CD4-positive, alpha-beta T cell treated with Interleukin-15 for 4 hours (primary cell): ENCODE data around the gene ITGA8.
"Not testable (repeated sequence)": the region's sequence is repeated elsewhere in the genome, so short reads cannot be mapped to it uniquely, and the experiment has no call there.

Experiments
- DNase-seq: peaks from one replicate; pipeline ENCODE4 v3.0.0-alpha.2; 2020; ENCODE audit warnings: low spot score

ITGA8 gene

DNA sequence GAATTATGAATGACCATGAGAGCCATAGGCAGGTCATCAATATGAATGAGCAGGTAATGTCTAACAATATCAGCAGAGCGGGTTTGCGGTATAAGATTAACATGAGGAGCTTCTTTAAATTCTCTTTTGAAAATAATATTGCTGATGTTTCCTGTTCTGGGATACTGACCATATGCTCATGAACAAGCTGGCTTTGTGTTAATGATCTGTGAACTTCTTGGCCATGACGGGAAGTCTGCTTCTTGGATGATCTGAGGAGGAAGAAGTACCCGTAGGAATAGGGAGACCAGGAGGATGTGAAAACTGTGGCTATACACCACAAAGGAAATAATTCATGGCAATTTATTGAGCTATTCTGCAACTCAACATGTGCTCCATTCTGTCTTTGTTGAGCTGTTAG is 38.6 kb downstream of the ITGA8 start:
- no peak for DNase-seq

DNA sequence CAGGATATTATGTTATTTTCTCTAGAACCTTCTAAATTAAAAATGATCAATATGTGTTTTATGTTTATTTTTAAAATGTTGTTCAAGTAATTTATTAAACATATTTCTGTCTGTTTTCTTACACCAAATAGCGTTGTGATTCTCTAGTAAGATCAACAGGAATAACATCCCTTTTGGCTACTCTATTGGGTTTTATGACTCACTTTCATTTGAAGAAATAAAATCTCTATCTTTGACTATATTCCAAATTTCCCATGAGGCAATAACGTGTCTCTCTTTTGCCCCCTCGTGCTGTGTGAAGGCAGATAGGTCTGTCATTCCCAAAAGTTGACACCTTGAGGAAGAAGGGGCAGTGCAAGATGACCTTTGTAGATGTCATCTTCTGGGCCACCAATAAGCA is 40.9 kb downstream of the ITGA8 start:
- DNase-seq, result no peak

DNA sequence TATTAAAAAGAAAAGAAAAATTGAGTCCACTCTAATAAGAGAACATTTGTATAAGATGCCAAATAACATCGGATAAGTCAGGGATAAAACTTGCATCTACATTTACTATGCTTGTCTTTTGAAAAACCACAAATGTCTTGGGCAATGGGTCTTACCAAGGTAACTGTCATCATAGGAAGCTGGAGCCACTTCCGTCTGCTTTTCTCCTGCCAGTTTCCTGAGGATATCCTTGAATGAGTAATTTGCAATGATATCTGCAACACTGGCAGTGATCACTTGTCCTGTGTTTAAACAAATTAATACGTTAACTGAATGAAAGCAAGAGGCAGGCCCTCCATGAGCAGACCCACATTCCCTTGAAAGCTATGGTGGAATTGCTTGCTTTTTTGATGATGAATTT is 47.3 kb downstream of the ITGA8 start:
- no peak for DNase-seq

DNA sequence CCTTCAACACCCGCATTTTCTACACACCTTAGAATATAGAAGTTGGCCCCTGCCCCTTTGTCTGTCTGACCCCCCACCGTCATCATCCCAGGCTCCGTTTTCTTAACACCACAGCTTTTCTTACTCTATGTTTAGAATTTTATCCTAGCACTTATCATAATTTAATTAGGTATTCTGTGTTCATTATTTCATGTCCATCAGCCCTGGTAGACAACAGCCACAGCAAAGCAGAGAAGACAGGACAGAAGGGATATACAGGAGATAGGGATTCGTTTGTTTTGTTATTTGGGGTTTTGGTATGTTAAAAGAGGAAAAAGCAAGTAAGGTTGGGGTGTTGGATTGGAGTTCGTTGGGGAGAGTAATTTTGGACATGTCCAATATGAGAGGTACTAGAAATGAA is 48.8 kb downstream of the ITGA8 start:
- DNase-seq, result no peak

DNA sequence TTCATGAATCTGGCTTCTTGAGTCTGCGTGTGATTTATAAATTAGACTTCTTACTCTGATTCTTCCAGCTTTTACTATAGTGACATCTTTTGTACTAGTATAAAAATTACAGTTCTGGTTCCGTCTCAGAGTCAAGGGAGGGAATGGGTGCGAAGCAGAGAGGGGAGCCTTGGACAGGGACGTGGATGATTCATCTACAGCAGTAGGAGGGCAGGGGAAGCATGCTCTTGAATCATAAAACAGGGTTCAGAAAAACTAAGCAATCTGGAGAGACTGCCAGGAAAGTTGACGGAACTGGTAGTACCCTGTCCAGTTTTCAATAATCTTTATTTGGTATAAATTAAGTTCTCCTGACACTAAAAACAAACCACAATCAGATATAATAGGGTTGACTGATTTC is 58.1 kb downstream of the ITGA8 start:
- no peak for DNase-seq

DNA sequence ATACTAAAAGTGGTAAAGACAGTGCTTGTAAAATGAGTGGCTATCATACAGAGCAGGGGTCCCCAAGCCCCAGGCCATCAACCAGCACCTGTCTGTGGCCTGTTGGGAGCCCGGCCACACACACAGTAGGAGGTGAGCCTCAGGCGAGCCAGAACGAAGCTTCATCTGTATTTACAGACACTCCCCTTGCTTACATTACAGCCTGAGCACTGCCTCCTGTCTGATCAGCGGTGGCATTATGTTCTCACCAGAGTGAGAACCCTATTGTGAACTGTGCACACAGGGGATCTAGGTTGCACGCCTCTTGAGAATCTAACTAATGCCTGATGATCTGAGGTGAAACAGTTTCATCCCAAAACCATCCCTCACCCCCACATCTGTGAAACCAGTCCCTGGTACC is 58.7 kb downstream of the ITGA8 start:
- no peak for DNase-seq

DNA sequence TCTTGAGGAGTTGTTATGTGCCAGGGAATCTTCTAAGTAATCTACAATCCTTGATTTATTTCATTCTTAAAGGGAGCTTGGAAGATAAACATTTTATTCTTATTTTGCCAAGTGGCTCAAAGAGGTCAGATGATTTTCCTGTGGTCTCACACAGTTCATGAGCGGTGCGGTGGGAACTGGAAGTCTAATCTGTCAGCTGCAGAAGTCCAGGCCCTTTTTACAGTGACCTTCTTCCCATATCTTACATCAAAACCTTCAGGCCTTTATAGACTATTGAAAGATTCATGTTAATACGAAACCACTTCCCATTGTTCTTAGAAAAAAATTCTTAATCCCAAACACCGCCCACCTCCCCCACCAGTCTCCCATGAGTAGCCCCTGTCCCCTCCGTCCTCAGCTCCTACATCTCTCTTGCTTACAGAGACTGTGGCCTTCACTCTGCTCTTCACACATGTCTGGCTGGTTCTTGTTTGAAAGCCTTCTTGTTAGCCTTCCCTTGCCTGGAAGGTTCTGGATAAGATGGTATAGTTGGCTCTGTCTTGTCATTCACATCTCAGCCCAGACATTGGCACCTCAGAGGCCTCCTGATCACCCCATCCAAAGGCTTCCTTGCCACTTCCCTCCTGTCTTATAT is 61.5 kb downstream of the ITGA8 start:
- DNase-seq, result no peak

DNA sequence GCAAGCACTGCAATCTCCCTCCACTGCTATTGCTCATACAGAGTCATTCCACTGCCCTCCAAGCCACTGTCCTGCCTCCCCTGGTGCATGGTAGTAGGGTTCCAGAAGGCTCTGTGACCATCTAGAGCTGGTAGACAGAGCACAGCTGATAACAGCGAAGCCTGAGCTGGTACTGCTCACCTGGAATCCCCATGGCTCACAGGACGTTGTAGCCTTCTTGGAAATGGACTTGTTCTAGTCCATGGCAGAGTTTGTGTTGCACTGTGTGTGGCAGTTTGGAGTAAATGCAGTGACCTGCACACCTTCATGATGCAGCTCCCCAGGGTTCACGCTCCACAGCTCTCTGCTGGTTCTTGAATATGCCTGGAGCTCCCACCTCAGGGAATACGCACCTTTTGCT is 67.0 kb downstream of the ITGA8 start:
- DNase-seq, result no peak

DNA sequence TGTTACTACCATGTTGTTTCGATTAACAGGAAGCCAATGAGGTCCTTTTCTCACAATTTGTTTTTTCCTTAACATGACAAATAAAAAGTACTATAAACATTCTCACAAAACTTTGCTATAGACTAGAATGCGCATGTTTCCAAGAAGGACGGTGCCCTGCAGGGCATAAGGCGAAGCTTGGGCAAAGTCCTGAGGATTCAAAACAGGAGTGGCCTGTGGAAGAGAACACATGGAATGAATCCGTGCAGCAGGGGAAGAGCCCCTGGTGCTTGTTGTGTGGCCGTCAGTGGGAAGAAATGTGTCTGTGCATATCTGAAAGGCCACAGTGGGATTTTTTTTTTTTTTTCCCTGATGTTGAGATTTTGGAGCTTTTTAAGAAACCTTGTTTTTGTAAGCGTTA is 67.6 kb downstream of the ITGA8 start:
- DNase-seq, result no peak

DNA sequence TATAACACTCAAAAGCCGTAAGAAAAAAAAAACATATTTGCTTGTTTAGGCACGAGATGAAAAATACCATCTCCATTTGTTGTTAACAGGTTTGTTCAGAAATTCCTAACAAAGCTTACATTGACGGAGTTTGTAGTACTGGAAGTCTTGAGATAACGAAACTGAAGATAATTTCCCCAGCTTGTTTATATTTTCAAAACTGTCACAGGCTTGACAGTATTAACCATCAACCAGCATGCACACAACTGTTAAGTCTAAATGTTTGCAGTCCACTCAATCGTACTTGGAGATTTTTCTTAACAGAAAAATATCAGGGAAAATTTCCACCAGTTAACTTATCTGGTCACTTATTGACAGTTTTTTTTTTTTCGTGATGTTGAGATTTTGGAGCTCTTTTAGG is 68.5 kb downstream of the ITGA8 start:
- no peak for DNase-seq

DNA sequence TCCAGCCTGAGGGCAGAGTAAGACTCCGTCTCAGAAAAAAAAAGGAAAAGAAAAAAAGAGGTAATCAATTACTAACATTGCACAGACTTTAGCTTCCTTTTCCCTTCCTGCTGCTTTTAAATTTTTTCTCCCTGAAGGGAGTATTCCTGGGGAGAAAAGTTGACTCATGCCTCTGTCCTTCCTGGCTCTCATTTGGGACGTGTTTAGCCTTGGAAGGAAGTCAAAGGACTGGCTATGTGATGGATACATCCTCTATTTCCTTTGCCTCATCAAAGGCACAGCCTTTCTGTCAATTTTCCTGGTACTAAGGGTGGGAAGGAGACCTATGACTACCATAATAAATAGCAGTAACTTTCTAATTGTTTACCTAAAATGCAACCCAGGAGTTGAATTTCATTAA is 77.6 kb downstream of the ITGA8 start:
- no peak for DNase-seq

DNA sequence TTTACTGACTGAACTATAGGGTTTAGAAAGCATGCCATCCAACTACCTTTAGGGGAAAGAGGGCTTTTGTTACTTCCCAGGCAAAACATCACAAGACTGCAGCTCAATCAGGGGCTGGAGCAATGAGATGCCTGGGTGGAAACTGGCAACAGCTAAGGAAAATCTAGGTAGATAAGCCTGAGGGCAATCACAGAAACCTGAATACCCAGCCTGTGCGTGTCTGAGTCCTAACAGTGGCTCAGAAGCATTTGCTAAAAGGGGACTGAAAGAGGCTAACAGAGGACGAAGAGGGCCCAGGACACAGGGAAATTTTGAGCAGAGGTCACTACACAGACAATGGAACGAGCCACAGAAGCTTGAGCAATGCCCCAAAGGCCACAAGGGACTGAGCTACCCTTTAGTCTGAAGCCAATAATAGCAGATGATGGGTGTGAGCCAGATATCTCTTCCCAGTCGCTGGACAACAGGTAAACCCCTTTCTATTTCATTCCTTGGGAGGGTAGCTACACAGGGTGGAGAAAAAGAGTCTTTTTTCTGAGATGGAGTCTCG is 79.1 kb downstream of the ITGA8 start:
- DNase-seq, result no peak

DNA sequence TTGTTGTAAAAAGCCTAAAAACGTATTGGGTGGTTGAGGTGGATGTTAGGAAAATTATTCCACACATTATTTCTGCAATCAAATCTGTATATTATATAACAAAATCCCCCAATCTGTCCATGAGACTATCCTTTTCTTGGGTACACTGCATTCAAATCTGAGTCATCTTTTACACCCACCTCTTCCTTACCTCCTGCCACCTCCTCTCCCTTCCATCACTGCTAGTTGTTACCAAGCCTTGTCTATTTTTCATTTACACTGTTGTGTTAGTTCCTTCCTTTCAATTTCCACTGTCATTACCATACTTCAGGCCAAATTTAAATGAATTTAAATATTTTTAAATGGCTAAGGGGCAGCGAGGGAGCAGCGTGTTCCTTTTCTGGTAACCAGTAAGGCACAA is 83.3 kb downstream of the ITGA8 start:
- no peak for DNase-seq

DNA sequence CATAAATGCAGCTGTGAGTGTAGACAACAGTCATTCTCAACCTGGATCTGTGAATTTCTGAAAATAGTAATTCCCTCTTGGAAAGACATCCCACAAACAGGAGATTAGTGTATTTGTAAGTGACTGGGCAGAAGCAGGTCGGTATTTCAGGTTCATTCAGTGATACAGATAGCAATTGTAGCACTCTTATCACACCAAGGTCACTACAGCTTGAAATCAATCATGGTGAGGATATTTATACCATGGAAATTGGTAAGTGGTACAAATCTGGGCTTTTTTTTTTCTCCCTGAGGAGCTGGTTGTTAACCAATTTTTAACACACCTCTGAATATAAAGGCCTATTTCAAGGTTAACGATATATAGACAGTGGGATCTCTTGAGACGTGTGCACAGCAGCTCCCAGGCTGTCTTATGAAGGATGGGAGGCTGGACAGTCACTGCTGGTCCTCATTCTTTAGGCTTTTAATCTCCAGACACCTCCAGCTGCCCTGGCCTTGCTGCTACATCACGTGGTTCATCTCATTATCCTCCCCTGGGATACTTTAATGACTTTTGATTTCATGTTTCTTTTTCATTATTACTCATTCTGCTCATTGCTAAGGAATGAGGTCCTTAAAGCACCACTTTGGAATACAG is 87.1 kb downstream of the ITGA8 start:
- DNase-seq, result no peak

DNA sequence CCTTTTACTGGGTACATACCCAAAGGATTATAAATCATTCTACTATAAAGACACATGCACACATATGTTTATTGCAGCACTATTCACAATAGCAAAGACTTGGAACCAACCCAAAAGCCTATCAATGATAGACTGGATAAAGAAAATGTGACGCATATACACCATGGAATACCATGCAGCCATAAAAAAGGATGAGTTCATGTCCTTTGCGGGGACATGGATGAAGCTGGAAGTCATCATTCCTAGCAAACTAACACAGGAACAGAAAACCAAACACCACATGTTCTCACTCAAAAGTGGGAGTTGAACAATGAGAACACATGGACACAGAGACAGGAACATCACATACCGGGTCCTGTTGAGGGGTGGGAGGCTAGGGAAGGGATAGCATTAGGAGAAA is 88.5 kb downstream of the ITGA8 start:
- not testable (repeated sequence) for DNase-seq

DNA sequence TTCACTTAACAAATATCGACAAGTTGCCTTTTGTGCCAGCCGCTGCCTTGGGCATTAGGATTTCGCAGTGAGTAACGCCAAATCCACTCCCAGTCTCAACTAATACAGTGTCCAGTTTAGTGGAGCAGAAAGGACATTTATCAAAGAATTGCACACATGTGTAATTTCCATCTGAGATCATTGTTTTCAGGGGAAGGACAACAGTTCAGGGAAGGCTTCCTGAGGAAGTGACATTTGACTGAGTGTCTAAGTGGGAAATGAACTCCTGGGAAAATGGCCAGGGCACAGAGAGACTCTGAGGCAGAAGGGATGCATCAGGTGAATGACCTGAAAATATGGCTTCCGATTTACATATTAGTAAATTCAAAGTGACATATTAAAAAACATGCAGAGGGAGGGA is 89.4 kb downstream of the ITGA8 start:
- no peak for DNase-seq

DNA sequence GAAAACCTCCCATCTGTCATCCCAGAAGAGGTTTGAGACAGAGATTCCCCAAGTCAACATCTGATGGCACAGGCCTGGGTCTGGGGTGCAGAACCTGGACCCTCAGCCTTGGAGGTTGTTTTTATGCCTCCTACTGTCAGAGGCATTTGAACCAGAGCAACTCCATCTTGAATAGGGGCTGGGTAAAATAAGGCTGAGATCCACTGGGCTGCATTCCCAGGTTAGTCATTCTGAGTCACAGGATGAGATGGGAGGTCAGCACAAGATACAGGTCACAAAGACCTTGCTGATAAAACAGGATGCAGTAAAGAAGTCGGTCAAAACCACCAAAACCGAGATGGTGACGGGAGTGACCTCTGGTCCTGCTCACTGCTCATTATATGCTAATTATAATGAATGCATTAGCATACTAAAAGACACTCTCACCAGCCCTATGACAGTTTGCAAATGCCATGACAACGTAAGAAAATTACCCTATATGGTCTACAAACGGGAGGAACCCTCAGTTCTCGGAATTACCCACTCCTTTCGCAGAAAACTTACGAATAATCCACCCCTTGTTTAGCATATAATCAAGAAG is 92.0 kb downstream of the ITGA8 start:
- DNase-seq, result no peak

DNA sequence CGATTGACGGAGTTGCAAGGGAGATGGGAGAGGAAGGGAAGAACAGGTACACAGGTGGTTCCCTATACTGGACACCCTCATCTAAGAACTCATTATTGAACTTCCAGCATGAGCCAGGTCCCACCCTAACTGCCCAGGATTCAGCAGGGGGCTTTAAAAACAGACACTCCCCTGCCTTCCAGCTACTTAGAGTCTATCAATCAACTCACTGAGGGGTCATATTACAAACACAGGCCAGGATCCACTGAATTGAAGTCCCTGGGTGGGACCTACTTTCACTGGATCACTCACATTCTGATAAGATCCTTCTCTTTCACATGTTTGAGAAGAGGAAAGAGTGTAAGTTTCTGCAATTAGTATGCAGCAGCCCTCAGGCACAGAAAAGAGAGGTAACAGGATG is 92.8 kb downstream of the ITGA8 start:
- no peak for DNase-seq

DNA sequence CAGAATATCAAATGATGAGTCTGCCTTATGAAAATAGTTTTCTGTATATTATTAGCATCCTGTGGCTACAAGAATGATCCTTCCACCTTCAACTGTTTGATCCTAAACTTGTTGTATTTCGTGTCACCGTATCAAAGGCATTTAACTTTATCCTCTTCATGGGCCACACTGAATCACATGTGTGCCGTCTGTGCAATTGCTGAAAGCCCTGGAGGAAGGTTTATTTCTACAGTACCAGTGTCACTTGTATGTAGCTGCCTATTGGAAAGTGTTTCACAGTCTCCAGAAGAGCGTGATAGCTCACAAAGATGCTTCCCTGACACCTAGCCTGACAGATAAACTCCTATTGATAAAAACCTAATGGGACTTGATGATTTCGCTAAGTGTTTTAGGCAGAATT is 94.5 kb downstream of the ITGA8 start:
- no peak for DNase-seq

DNA sequence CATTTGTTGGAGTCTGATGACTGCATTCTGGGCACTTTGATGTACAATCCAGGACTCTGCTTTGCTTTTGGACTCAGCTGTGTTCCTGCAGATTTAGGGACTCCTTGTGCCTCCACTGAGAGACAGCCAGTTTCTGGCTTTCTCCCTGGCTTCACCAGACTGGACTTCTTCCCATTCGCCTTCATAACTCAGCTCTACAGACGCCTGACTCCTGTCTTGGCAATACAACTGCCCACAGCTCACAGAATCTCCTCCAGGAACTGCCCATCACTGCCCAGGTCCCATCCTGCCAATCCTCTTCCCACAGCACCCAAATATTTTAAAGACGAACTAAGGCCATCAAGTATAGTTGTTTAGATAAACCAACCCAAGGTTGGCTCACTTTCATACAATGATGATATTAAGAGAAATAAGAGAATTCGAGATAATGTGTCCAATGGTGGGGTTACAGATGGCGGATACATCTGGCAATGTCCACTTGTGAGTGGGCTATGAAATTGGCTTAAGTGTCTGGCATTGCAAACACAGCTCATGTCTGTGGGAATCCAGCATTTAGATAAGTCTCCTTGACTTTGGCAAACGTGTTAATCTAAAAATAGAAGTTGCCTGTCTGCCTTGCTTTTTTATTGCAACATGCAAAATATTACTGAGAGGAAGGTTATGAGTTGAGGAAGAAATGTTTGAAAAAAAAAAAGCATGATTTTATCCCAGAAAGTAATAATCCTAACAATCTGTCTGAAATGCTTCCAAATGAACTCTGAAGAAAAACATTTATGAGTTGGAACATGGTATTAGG is 95.1 kb downstream of the ITGA8 start:
- no peak for DNase-seq

DNA sequence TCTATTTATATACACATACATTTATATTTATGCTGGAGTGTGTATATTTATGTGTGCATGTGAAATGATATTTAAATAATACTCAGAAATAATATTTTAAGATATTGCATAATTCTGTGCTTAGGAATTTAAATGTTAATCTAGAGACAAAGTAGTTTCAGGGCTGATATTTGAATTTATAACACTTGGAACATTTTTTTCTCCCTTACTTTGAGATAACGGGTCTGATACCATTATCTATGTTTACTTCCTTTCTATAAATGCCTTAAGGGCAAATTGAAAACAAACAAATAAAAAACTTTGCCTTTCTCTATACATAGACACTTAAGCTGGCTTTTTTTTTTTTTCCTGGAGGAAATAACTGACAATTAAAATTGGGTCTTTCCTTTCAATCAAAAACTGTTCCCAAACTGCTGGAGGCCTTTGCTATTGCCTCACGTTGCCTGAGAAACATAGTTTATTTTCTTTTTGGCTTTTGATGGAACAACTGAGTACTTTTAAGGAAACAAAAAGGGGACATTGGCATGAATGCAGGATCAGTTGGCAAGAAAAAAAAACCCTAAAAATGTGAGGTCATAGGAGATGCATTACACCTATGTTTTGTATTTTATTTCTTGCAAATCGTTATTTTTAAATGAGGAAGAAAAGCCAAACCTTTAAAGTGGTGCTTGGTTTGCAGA is 98.7 kb downstream of the ITGA8 start:
- DNase-seq, result no peak

DNA sequence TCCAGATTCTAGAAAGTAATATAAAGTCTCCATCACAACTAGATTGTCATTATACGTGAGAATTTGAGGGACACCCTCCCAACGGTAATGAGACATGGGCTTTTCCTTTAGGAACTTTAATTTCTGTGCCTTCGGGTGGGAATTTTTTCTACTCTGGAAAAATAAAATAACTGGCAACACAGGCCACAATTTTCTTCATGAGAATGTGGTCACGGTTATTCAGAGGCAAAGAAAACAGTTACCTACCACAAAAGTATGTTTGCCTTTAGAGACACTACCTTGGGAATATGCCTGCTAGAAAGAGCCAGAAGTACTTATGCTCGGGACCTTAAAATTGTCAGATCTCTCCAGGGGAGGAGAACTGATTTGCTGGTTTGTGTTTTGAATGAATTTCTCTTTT is 99.4 kb downstream of the ITGA8 start:
- DNase-seq, result no peak
